Upper lobe of left lung (tissue), 4 donors: ENCODE data around the gene RASGEF1B.

Source experiments
- CTCF ChIP-seq, 6 experiments: fragments of 450-650 bp in 4 of 6; fragments of 200-600 bp in 2 of 6; sonication (generic) in 2 of 6; IDR thresholded peaks; one replicate each; pipeline ENCODE4 v1.5.1; 2016 to 2019; ENCODE audit warnings: antibody characterized with exemption in 6 of 6
- EP300 ChIP-seq, 4 donors: sonication (generic); formaldehyde crosslinking; IDR thresholded peaks; one replicate each; pipeline ENCODE4 v1.5.1; 2017; ENCODE audit warnings: antibody characterized with exemption in 4 of 4, control low read depth in 2 of 4
- POLR2A ChIP-seq, 4 donors: fragments of 450-650 bp; IDR thresholded peaks; one replicate each; pipeline ENCODE4 v1.5.1; 2016 to 2017; ENCODE audit warnings: antibody characterized with exemption in 4 of 4, mild to moderate bottlenecking in 2 of 4
- POLR2AphosphoS5 ChIP-seq, 2 donors: sonication (generic); formaldehyde crosslinking; IDR thresholded peaks; one replicate each; pipeline ENCODE4 v1.5.1; 2017; ENCODE audit warnings: antibody characterized with exemption in 2 of 2

GRCh38 chr4:81504112-81505003, 32.7 kb upstream of the RASGEF1B start:
- TF ChIP-seq POLR2A (IDR thresholded peaks at IDR 0.05) (no peak), CTCF (IDR thresholded peaks at IDR 0.05) (no peak), POLR2AphosphoS5 (IDR thresholded peaks at IDR 0.05) (peak in 1 of 2 donors; percentile 4), EP300 (IDR thresholded peaks at IDR 0.05) (peak in 1 of 4 donors; percentile 16)
